Keratinocyte (primary cell): ENCODE measurements around the gene SLC22A12.

ENCODE experiments used
- EZH2 ChIP-seq: IDR thresholded peaks from one replicate; pipeline ENCODE4 v1.6.1; 2012; ENCODE audit warnings: inconsistent platforms, mild to moderate bottlenecking, low read length, moderate library complexity
- TF ChIP-seq, protein P1 (sequence below), 3 experiments: IDR thresholded peaks in 1 of 3; conservative IDR thresholded peaks in 1 of 3; optimal IDR thresholded peaks in 1 of 3; 2 replicates in 2 of 3; 3 replicates in 1 of 3; pipeline versions ENCODE3 to v1.5.1; 2011; ENCODE audit warnings: low read length in 3 of 3, mild to moderate bottlenecking in 3 of 3, moderate library complexity in 2 of 3, control low read depth in 1 of 3, inconsistent platforms in 1 of 3; ENCODE audit not compliant: insufficient read depth in 2 of 3; ENCODE audit errors: extremely low read depth in 1 of 3

DNA sequence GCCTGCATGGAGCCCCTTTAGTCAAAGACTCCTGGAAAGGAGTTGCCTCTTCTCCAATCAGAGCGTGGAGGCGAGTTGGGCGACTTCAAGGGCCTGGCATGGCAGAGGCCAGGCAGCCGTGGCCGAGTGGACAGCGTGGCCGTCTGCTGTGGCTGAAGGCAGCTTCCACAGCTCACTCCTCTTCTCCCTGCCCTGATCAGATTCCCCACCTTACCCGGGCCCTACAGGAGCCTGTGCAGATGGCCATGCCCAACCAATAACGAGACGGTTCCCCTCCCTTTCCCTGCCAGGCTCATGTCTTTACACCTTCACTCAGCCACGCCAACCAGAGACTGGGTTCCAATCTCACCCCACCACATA, 20.0 kb upstream of the SLC22A12 start:
- TF ChIP-seq, protein P1, sequence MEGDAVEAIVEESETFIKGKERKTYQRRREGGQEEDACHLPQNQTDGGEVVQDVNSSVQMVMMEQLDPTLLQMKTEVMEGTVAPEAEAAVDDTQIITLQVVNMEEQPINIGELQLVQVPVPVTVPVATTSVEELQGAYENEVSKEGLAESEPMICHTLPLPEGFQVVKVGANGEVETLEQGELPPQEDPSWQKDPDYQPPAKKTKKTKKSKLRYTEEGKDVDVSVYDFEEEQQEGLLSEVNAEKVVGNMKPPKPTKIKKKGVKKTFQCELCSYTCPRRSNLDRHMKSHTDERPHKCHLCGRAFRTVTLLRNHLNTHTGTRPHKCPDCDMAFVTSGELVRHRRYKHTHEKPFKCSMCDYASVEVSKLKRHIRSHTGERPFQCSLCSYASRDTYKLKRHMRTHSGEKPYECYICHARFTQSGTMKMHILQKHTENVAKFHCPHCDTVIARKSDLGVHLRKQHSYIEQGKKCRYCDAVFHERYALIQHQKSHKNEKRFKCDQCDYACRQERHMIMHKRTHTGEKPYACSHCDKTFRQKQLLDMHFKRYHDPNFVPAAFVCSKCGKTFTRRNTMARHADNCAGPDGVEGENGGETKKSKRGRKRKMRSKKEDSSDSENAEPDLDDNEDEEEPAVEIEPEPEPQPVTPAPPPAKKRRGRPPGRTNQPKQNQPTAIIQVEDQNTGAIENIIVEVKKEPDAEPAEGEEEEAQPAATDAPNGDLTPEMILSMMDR (optimal IDR thresholded peaks at IDR 0.05 in 1 of 3, IDR thresholded peaks at IDR 0.05 in 1 of 3, conservative IDR thresholded peaks at IDR 0.05 in 1 of 3; ENCODE audit: extremely low read depth in 1 of 3, insufficient read depth in 2 of 3, low read length in 3 of 3): no peak
- no peak for TF ChIP-seq EZH2
